ENCODE measurements around the gene ZNF516.

ZNF516 gene

DNA sequence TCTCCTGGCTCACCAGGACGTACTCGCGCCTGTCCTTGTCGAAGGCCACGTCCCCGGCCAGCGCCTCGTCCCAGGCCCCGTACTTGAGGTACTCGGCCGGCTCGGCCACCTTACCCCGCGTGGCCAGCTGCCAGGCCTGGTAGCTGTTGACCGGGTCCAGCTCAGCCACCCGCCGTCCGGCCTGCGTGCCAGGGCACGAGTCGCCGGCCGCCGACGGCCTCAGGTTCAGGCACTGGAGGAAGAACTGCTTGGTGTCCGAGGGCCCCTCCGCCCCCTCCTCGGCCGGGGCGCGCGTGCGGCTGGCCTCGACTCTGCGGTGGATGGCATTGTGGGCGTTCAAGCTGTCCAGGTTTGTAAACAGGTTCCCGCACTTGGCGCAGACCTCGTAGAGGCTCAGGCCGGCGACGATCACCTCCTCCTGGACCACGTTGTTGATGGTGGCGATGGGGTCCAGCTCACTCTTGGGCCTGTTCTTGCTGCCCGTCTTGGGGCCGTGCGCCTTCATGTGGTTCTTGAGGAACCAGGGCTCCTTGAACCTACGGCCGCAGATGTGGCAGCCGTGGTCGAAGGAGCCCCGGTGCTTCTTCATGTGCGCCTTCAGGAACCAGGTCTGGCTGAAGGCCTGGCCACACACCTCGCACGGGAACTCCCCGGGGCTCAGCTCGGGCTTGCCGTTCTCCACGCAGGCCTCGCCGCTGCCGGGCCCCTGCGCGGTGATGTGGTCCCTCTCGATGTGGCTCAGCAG lies 53.2 kb downstream of the ZNF516 start:
- no peak for DNase-seq (ENCODE audit: low read depth)

DNA sequence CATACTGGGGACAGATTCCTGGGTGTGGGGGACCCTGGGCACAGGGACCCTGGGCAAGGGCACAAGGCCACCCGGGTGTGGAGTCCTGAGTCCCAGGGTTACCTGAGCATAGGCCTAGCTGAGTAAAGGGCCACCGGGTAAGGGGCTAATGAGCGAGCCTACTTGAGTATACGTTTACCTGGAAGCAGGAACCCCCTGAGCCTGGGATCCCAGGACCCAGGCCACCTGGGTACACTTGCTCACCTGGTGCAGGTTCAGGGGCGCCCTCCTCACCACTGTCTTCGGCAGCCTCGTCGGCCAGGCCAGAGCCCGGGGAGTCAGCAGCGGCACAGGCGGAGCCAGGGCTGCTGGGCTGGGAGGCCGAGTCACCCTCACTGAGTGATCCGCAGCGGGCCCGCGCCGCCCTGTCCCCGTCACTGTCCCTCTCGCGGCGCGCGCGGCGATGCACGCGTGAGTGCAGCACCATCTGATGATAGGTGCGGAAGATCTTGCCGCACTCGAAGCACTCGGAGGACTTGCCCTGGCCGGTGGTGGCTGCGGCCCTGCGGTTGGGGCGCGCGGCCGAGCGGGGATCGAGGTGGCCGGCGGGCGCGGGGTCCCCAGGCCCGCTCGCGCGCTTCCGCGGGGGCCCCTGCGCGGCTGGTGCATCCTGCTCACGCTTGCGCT lies 53.9 kb downstream of the ZNF516 start:
- DNase-seq (ENCODE audit: low read depth) = no peak

DNA sequence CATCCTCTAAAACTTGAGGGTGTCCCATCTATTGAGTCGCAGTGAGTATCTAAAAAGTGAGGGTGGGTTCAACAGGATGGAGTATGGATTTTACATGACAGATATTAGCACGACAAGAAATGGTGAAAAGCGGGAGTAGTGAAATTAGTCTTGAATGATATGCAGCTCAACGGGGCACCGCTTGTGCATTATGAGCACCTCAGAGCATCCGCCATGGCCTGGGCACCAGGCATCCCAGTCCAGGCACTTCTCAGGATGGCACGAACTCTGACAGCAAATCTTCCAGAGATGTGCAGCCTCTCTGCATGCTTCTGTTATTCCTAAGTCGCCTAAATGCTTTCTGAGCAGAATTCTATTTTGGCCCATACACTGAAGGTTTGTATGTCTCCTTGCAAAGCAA lies 57.1 kb downstream of the ZNF516 start:
- DNase-seq (ENCODE audit: low read depth) = no peak

DNA sequence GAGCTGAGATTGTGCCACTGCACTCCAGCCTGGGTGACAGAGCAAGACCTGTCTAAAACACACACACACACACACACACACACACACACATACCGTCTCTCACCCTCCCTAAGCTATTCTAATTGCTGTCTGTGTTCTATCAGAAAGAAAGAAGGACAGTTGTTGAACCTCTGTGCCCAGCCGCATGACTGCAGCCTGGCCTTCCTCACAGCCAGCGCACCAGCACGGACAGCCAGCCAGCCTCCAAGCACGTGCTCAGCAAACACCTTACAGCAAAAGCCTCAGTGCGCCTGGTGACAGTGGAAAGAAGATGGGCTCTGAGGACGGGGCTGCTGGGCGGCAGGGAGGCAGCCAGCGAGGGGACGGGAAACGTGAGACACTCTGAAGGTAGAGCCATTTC lies 58.0 kb downstream of the ZNF516 start:
- DNase-seq (ENCODE audit: low read depth) = no peak

DNA sequence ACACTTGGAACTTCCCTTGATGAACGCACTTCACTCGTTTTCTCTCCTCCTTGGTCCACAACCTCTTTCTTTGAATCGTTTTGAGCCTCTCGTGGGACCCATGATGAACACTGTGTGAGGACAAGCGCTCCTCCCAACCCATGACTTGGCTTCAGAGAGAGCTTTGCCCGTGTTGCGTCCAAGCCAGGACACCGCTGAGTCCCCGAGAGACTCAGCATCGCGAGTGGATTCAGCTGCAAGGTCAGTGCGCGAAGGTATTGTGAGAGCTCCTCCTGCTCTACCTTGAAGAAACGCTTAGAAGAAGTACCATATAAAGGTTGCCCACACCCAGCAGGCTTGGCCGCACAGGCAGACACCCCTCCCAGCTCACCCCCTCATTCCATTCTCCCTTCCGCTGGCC lies 58.7 kb downstream of the ZNF516 start:
- no peak for DNase-seq (ENCODE audit: low read depth)

DNA sequence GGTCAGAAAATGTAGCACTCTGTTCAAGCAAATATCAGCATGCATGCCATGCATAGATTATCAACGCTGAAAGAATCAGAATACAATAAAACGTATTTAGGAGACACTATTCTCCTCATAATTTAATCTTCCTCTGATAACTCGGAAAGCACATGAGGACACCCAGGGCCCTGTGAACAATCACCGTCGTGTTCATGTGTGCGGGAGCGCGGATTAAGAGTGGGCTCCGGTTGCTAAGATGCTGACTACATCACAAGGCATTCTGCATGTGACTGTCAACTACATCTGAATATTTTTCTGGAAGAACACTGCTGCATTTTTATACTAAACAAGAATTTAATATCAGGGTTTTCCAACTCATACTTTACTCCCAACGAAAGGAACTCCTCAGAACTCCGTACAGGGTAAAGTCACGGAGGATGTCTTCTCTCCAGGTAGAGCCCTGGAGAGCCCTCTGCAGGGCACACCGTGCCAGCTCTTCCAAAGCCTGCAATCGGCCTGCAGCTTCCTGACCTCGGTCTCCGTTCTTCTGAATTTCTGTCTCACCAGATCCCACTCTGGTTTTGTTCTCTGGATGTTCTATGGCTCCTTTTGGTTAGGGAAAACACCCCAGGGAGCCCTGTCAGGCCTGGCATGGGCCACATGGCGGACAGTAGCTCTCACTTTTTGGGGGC lies 59.6 kb downstream of the ZNF516 start:
- DNase-seq (ENCODE audit: low read depth) = no peak

DNA sequence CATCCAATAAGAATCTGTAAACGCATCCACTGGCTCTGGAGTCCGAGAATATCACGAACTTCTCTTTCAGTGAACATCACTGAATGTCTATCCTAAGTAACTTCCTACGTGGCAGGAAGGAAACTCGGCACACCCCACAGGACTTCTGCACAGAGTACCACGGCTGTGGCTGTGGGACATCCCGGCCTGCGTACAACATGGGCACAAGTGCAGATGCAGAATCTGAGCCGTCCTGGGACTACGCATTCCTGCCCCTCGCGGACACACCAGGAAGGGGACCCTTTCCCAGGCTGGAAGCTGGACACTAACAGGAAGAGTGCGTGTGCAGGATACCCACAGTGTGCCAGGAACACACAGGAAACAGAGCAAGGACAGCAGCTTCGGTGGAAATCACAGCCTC lies 60.6 kb downstream of the ZNF516 start:
- no peak for DNase-seq (ENCODE audit: low read depth)

DNA sequence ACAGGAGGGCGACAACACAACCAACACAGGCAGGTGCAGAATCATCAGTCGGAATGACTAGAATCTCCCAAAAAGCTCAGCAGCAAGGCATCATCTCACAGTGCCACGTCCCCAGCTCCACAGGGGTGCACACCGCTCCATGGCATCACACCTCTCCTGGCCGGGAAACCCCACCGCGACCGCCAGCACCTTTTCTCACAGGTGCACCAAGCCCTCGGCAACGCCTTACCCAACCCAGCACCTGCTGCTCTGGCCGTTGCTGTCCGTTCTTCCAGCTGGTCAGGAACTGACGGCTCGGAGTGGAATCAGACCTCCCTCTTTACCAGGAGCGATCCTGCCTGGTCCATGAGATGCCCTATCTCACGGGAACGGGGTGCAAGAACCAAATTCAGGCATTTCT lies 61.3 kb downstream of the ZNF516 start:
- no peak for DNase-seq (ENCODE audit: low read depth)

DNA sequence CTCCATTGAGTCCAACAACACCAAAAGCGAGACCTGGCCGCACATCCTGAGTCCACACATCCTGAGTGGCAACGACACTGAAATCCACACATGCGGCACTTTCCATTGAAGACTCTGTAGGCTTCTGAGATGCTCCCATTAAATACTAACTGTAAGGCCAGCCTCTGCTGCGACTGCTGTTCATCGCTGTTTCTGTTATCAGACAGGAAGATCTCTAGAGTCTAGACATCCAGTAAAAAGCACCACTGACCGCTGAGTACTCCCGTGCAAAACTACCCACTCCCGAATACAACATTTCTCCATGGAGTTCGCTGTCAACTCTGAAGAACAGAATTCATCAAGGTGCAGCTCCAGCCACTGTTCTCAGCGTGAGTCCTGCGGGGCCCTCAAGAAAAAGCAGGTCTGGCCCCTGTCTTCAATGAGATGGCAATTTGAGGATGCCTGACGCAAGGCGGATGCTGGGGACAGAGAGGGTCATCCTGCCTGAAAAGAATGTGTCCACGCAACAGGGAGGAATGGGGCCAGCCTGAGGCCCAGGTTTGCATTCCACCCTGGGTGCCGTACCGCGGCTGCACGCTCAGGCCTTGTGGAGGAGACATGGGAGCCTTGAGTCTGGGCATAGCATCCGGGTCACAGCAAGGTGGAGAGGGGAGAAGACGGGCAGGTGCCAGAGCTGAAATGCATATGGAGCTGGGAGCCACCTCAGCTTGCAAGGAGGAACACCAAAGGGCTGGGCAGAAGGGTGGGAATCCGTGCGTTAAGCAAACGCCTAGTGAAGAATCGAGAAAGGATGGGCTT lies 61.9 kb downstream of the ZNF516 start:
- no peak for DNase-seq (ENCODE audit: low read depth)

DNA sequence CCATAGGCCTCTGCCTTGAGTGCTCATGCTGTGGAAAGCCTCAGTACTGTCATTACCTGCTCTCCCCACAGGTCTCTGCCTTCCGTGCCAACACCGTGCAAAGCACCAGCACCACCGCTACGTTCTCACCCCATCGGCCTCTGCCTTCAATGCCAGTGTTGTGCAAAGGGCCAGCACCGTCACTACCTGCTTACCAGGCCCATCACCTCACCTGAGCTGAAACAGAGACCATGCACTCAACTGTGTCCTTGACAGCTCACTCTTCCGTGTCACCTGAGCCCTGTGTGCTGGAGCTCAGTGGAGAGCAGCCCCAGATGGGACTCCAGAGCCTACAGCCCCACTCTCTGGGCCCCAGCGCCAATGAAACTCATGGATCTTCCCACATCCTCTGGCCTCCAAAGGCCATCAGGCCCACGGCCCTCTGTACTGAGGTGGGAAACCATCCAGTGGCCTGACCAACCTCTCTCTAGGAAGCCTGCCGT lies 62.7 kb downstream of the ZNF516 start:
- DNase-seq (ENCODE audit: low read depth) = no peak

DNA sequence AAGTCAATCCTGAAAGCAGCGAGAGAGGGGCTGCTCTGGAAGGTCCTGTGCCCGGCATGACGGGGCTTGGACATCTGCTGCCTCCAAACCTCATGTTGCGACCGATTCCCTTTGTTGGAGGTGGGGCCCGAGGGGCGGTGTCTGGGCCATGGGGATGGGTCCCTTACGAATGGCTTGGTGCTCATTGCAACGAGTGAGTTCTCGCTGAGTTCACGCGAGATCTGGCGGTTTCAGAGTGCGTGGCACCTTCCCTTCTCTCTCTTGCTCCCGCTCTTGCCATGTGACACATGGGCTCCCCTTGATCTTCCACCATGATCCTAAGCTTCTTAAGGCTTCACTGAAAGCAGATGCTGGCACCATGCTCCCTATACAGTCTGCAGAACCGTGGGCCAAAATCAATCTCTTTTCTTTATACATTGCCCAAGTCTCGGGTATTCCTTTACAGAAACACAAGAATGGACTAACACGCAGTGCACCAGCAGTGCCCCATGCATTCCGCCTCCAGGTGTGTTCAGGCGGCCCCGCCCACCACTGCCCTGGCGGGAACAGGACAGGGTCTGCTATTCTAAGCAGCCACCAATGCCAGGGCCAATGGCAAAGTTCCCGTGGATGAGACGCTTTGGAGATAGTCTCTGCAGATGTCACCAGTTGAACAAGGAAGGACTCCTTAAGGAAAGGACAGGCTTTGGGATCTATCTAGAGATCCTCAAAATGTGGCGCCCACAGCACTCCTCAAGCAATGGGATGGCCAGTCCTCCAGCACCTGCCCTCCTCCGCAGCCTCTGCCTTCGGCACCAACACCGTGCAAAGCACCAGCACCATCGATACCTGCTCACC lies 63.4 kb downstream of the ZNF516 start:
- no peak for DNase-seq (ENCODE audit: low read depth)

DNA sequence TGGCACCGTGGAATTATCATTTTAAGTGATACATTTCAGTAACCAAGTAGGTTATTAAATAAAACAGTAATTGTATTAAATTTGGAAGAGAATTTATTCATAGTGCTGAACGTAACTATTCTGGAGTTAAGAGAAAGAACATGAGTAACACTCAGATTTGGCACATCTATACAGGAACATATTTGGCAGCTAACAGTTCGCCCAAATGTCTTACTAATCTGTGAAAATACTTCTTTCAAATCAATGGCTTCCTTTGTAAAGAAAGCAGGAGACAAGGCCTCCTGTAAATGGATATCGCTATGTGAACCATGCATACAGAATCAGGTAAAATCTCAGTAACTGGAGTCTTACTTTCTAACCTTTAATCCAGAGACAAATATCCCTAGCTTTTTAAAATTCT lies 64.4 kb downstream of the ZNF516 start:
- no peak for DNase-seq (ENCODE audit: low read depth)

DNA sequence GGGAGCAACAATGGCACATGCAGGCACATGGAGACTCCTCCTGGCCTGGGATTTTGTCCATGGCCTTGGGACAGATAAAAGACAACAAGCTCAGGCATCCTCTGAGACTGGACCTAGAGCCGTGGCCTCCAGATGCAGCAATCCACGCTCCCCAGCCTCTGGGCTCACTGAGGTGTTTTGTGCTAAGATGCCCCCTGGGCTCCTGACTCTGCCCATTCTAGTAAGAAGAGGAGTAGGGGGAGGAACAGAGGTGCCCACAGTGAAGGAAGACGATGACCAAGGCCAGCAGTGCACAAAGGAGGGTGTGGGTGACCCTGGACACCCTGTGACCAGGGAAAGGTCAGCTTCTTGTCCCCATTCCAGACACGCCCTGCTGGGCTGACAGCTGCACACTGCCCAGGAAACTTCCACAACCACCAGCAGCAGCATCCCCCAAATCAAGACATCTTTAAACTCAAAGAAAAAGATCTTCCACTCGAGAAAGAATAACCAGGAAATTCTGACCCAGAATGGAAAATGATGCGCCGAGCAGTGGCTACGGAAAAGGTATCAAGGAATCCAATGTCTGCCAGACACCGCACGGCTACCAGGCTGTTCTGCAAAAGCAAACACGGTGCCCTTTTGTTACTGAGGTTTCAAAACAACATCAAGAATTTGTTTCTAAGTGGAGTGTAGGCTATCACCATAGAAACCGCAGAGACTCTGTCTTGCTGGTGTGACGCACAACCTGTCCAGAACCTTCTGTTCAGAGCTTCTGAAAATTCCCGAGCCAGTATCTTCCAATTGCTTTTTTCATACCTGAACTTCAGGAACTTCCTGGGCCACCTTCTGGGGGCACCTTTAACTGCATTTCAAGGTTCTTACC lies 65.5 kb downstream of the ZNF516 start:
- no peak for DNase-seq (ENCODE audit: low read depth)

DNA sequence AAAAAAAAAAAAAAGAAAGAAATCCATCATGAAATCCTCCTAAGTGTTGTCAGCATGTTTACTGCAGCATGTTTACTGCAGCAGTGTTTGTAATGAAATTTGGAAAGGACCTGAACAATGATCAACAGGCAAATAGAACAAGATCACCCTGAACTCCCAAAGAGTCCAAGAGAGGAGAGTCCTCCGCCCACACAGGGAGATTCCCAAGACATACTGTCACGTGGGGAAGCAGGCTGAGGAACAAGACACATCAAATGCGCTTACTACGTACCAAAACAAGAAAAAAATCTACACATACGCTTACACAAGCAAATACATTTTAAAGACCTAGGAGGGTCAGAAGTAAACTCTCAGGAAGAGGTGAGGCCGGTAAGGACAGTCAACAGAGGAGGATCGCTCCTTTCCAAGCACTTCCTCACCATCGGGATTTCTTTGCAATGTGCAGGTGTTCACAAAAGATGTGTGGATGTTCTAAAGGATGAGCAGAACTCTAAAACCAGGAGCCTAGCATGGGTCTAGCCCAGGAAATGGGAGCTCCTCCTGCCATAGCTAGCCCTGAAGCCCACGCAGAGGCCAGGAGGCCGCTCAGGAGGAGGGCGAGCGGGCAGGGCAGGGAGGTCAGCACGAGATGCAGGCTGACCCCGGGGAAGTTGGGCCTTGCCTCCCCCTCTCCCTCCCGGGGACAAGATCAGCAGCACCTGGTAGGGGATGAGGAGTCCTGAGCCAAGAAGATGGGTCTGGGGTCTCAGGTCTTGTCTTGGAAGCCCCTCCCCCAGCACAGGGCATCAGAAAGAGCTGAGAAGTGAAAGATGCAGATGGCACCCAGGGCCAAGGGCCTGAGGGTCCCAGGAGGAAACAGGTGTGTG lies 66.4 kb downstream of the ZNF516 start:
- DNase-seq (ENCODE audit: low read depth) = no peak

DNA sequence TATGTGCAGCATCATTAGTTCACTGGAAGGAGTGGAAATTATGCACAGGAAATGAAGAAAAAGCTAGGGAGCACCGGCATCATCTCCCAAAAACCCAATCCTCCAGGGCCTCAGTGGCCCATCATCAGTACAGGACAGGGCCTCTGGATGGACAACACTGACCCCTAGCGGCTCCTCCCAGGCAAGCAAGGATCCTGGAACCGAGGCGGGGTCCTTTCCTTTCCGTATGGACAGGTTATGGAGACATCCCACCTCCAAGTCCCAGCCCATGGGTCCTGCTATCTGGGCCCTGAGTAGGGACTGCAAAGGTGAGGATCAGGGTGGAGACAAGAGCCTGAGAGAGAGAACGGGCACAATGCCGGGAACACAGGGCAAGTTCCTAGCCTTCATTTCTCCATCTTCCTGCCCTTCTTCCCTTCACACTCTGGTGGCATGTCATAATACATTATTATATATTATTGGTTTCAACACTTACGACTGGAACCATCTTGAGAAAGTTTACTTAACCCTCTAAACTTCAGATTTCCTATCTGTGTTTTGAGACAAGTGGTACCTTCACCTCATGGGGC lies 68.2 kb downstream of the ZNF516 start:
- DNase-seq (ENCODE audit: low read depth) = no peak

DNA sequence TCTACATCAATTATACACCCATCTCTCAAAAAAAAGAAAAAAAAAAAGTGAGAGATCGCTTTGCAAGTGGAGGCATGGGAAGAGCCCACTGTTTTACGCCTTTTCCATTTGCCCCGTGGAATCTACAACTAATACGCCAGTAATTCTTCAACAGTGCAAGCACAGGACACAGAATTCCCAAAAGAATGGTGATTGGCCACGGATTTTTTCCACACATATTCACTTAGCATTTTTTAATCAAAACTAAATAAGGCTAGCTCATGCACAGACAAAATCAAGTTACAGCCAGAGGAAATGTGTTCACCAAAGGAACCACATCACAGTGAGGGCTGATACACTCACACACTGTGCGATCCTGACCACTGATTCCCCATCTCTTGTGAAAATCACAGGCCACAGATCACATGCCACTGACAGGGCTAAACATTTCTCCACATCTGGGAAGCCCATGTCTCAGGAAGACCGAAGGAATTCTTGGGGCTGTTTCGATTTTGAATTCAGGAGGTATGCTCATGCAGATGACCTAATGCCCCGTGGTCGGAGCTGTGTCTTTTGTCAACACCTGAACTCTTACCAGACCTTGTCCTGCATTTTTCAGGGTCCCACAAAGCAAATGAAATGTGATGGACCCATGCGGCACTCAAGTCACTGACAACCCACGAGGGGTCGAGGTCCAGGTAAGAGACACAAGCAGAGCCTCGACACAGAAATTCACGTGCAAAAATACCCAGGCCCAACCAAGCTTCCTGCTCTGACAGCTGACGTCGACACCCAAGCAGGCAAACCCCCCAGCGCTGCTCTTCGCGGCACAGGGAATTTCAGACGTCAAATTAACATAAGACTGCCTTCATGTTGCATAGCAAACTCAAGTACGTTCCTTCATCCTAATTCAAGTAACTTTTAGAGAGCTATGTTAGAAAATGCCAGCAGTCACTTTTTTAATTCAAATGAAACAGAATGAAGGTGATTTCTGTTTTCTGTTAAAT lies 69.6 kb downstream of the ZNF516 start:
- DNase-seq (ENCODE audit: low read depth) = no peak

DNA sequence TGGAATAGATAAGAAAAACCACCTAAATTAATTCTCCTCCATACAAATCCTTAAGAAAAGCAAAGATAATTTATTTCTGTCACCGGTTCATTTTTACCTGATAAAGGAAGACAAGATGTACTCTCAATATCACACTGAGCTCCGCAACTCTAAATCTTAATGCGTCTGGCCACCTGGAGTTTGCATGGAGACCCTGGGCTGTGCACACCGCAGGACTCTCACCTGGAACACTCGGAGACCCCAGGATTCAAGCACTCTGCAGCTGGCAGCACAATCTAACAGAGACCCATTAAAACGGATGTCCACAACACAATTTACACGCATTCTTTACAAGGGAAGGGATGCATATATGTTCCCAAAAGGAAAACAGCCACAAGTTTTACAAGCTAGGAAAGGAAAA lies 72.2 kb downstream of the ZNF516 start:
- DNase-seq (ENCODE audit: low read depth) = no peak

DNA sequence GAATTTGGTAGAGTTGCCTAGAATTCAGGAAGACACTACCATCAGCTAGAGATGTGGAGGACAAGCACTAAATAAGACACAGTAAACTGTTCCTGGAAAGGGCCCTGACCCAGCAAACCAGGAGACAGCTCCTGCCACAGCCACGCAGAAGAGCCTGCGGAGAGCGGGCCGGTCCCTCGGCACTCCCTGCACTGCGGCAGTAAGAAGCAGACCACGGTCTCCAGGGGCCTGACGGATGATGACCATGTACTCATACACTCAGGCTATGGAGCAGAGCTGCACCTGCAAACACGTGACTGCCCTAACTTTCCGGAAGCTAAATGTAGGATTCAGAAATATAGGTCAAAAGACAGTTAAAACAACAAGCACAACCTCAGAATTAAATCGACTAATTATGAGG lies 72.9 kb downstream of the ZNF516 start:
- no peak for DNase-seq (ENCODE audit: low read depth)

Measured in activated gamma-delta T cell treated with anti-CD3 and anti-CD28 coated beads, Interleukin-2, amount 50 U/mL, for 16 hours (primary cell).